Measurements from ENCODE around the gene ADRB1. TPM values are rescaled to one million over a fixed set of nuclear protein-coding genes. Genes with fewer than 3 reads are reported as not detected.

The ADRB1 gene
- total RNA-seq, 2 experiments from 2014 or later, result 0.57 to 0.88 TPM

DNA sequence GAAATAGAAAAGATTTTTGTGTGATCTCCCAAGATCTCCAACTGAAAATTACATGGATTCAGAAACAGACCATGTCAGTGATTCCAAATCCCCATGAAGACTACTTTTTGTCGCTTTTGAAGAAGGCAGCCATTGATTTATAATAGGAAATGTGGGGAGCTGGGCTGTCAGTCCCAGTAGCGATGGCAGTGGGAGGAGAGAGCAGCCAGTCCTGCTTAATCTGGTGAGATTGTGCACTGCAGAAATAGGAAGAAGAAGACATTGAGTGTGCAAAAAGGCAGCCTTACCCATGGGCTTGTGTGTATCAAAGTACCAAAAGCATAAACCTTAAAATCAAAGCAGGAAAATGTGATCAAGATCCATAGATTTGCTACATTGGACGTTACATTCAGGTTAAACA is 4.8 kb downstream of the ADRB1 start:
- ChIA-PET CTCF (no interaction called here), POLR2A (no interaction called here)

DNA sequence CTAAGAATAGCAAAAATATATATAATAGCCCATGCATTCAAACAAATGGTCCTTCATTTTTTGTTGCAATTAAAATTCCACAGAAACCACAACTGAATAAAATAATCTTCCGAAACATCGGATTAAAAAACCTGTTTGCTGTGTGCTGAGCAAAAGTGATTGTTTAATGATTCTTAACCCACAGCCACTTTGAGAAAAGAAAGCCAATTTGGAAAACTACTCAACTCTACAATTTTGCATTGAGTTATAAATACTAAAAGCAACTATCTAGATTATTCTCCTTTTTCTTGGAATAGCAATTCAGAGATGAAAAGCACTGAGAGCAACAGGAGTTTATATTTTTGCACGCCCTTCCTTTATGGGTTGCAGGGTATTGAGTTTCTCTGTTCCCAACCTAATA is 8.0 kb downstream of the ADRB1 start:
- POLR2A ChIA-PET, result no interaction called here
- CTCF ChIA-PET, result no interaction called here

DNA sequence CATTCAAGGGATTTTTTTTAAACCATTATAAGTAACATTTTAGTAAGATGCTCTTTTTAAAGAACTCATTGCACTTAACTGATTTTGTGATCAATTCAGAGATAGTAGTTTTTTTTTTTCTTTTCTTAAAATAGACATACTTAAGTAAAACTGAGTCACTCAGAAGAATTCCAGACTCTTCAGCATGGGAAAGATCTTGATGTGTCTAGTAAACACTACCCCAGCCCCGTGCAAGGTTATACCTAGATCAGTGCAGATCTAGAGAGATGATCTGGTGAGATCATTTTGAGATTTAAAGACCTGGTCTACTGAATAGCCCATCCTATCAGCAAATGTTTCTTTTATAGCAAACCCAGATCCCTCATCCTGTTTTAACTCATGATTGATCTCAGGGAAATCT is 8.6 kb downstream of the ADRB1 start:
- ChIA-PET CTCF (no interaction called here), POLR2A (no interaction called here)

DNA sequence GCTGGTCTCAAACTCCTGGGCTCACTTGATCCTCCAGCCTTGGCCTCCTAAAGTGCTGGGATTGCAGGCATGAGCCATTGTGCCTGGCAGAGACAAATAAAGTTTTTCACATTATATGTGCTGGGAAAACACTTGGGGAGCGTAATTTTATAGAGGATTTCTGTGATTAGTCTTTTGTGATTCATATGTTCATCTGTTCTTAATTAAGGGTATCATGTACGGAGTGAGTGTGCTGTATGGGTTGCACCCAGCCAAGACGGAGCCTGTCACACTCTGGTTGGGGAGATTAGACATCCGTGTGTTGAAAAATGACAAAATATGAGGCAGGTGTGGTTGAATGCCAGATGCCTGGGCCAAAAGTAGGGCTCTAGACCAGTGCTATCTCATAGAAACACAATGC is 10.3 kb downstream of the ADRB1 start:
- ChIA-PET CTCF (no interaction called here), POLR2A (no interaction called here)

DNA sequence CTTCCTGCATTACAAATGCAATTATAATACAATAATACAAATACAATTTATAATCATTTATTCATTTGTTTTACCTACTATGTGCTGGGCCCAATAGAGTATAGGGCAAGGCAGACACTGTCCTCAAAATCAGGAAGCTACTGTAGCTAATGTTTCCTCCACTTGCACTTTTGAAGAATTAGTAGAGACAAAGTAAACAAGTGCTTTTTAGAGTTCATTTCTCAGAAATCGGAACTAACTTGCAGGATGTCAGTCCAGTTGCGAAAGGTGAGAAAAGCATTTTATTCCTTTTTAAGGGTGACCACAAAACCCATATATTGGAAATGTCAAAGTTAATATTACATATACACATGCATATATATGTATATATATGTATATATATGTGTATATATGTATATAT is 14.2 kb downstream of the ADRB1 start:
- ChIA-PET CTCF (interaction anchor here (1.2 kb wide), 1 partner anchor 23 kb away, joined by 3 read pairs; no protein-coding TSS in a partner anchor), POLR2A (no interaction called here)

DNA sequence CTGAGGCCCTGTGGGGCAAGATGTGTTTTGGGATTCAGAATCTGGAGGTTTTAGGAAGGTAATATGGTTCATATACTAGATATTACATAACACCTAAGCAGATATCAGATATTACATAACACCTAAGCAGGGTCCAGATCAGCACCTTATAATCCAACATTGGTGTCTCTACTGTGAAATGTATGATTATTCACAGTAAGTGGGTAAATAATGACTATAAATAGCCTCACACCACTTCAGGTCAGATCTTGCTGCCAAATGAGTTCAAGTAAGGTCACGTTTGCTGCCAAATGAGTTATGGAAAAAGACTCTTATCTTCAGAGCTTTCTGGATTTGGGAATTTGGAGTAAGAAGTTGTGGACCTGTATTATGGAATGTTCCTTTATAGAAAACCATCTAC is 14.6 kb downstream of the ADRB1 start:
- ChIA-PET POLR2A (no interaction called here), CTCF (interaction anchor here (1.2 kb wide), 1 partner anchor 23 kb away, joined by 3 read pairs; no protein-coding TSS in a partner anchor)

DNA sequence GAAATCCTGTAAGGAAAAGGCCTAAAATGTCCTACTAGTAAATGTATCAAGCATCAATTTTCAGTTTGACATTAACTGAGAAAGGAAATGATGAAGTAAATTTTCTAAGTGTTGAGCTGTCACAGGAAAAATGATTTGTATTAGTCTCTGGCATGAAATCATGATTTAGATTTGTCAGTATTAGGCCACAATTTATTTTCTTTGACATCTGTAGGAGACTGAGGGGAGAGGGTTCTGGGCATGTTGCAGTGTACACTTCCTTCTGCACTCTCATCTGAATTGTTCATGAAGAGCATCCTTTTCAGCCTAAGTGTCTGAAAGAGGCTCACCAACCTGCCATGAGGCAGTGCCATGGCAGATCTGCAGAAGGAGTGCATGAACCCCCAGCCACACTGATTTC is 15.9 kb downstream of the ADRB1 start:
- CTCF ChIA-PET, result interaction anchor here (0.6 to 0.7 kb wide), 2 partner anchors 20 to 146 kb away, joined by 3 to 4 read pairs; no protein-coding TSS in a partner anchor
- POLR2A ChIA-PET, result no interaction called here

DNA sequence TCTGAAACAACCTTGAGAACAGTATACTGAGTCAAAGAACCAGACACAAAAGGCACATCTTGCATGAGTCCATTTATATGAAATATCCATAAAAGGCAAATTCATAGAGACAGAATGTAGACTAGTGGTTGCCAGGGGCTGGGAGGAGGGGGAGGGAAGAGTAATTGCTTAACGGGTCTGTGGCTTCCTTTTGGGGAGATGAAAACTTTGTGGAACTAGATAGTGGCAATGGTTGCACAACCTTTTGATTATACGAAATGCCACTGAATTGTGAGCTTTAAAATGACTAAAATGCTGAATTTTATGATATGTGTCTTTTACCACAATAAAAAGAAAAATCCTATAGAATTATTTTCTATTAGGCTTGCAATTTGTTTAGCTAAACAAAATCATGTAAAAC is 16.8 kb downstream of the ADRB1 start:
- ChIA-PET POLR2A (no interaction called here), CTCF (interaction anchor here (0.6 kb wide), 1 partner anchor 112 kb away, joined by 3 read pairs; no protein-coding TSS in a partner anchor)

DNA sequence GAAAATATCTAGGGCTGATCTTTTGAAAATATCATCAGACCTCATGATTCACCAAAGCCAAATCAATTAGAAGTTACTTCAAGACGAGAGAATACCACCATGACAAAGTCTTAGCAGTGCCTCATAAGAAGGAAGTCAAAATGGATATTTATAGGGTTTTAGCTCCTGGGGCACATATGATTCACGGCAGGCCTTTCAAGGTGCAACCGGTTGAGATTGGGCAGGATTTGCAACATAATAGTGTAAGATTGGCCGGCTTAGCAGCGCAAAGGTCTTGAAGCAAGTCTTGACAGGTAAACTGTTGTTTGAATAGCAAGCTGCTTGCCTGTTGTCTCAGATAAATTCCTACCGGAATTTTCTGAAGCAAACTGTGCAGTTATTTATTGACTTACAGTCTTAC is 17.5 kb downstream of the ADRB1 start:
- CTCF ChIA-PET, result no interaction called here
- POLR2A ChIA-PET, result no interaction called here

DNA sequence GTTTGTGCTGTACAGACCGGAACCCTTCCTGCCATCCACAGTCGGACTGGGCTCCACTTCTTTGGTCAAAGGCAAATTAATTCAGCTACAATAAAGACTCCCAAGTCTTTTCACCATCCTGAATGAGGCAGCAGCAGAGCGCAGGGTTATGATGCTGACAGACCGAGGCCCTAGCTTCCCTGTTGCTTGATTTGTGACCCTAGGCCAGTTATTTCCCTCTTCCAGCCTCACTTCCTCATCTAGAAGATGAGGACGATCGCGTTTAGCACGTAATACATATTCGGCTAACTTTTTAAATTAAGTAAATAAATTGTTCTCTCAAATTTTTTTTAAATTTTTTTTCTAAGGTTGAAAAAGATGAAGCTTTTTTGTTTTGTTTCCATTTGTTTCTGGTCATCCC is 18.1 kb downstream of the ADRB1 start:
- ChIA-PET CTCF (no interaction called here), POLR2A (no interaction called here)

DNA sequence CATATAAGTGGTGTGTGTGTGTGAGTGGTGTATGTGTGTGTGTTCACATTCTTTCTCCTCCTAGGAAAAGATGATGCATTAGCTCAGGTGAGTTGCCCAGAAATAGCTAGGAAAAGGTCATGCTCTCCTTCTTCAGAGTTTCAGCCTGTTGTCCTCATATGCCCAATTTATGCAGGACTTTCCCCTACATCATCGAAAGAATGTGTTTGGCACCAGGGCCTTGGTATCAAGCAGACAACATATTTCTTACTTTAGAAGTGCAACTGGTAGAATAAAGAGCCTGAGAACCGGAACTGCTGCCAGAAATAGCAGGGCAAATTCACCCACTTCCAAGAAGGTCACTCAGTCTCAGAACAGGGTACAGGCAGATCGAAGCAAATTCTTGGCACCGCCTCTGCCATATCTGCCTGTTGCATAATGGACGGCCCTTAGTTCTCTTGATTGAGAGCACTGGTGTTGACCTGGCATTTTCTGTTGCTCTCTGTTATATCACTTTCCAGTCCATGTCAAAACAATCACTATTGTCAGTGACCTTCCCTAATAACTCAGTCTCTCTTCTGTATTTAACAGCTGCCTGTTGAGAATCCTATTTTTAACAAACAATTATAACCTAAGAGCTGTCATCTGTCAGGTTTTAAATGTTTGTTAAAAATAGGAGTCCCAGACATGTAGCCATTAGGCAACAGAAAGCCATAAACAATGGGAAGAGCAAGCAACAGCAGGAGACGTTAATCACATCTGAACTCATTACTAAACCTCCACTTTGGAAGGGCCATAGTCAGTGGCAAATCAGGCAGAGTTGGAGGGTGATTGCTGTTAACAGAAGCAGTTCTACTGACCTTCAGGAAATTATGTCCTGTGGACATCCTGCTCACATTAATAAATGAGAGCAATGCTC is 20.7 kb downstream of the ADRB1 start:
- ChIA-PET POLR2A (interaction anchor here (0.6 kb wide), 1 partner anchor 74 kb away, joined by 13 read pairs; no protein-coding TSS in a partner anchor), CTCF (no interaction called here)

DNA sequence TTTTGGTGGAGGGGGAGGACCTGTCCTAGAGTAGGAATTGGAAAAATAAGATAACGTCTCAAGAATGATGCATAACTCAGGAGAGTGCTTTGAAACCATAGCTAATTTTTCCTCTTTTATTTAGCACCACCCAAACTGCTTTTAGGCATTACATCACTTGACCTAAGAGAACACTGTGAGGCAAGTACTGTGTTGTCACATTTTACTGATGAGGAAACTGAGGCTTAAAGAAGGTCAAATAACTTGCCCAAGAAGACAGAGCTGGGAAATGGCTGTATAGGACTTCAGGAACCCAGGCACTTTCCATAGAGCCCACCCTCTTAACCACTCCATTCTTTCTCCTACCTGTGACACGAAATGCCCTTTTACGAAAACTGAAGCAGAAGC is 21.4 kb downstream of the ADRB1 start:
- ChIA-PET CTCF (no interaction called here), POLR2A (interaction anchor here (0.6 kb wide), 1 partner anchor 73 kb away, joined by 13 read pairs; no protein-coding TSS in a partner anchor)

DNA sequence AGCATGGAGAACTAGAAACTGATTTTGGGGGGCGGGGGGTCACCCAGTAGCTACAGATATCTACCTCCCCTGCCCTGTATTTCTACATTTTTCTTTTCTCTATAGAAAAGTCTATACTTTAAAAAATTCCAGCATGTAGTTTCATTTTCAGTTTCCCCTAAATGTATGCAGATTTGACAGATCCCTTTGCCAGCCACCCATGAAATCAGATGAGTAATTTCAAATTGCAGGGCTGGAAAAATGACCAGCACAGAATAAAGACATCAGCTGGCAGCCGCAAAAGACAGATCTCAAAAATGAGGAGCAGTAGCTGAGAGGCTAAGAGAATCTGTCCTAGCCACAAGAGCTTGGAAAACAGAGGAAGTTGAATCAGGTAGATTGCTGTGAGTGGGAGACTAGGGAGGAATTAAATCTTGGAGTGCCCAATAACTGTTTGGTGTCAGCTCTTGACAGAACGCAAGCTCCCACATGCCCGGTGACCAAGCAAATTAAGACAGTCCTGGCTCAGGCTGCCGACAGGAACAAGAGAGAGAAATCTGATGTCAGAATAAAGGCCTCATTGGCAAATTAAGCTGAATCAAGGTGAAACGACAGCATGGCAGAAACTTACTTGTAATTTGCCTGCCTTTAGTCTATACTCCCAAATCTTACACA is 24.5 kb downstream of the ADRB1 start:
- POLR2A ChIA-PET, result no interaction called here

DNA sequence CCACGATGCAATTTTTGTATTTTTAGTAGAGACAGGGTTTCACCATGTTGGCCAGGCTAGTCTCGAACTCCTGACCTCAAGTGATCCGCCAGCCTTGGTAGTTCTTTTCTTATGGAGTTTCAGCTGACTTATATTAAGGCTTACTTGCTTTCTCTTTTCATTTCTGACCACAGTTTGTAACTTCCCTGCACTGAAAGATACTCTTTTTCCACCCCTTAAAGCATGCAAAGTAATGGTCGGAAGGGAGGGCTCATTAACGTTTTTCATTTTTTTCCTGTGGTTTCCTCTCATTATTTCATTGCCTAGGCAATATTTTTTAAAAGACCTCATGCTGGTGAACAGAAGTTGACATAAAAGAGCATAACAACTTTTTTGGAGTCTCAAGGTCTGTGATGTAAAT is 27.0 kb downstream of the ADRB1 start:
- POLR2A ChIA-PET, result no interaction called here
- CTCF ChIA-PET, result no interaction called here

More for the DNA sequence above, 24.5 kb downstream of the ADRB1 start:
- CTCF ChIA-PET, result interaction anchor here (0.9 to 1.2 kb wide), 2 partner anchors 35 to 114 kb away, joined by 3 read pairs; no protein-coding TSS in a partner anchor

DNA sequence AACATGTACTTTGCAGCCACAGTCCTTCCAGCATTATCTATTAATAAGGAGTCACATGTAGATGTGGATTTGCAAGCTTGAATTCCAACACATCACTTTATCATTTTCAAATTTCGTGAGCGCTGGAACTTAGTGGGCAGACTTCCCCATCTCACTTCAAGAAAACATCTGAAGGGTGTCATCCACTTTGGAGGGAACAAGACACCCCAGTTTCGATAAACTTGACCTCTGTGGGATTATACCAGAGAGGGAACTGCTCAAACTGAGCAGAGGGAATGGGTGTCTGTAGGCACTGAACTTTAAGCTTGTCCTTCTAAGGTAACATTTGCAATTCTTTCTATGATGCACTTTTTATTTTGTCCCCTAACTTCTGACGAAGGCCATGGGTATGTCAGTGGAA is 27.5 kb downstream of the ADRB1 start:
- POLR2A ChIA-PET, result no interaction called here
- CTCF ChIA-PET, result no interaction called here

DNA sequence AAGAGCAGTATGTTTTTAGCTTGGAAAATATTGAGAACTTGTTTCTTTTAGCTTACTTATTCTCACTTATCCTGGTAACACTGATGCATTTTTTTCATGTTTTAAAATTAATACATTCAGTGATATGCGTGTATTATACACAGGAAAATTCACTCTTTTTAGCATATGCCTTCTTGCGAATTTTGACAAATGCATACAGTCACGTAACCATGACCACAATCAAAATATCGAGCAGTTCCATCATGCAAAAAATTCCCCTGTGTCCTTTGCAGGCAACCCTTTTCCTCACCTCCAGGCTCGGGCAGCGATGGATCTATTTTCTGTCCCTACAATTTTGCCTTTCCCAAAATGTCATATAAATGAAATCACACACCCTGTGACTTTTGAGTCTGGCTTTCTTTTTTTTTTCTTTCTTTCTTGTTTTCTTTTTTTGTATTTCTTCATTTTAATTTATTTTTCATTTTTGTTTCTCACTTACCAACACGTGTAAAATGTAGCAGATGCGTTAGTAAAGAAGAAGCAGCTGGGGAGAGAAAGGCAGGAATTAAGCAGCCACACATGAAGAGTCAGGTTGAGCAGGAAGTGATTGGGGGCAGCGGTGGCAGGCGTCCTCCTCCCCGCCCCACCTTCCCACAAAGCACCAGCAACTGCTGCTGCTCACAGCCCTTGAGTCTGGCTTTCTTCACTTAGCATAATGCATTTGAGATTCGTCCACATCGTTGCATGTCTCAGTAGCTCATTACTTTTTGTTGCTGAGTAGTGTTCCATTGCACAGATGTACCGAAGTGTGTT is 29.9 kb downstream of the ADRB1 start:
- POLR2A ChIA-PET, result no interaction called here
- CTCF ChIA-PET, result no interaction called here

DNA sequence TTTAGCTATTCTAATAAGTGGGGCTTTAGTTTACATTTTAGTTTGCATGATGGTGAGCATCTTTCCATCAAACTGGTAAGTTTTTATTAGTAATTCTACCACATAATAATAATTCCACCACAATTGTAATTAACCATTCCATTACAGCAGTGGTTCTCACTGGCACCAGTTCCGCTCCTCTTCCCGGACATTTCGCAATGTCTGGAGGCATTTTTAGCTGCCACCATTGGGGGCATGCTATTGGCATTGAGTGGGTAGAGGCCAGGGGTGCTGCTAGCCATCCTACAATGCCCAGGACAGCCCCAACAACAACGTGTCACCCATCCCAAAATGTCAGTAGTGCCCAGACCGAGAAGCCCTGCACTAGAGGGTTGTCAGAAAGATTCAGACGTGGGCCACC is 31.4 kb downstream of the ADRB1 start:
- ChIA-PET POLR2A (no interaction called here), CTCF (no interaction called here)

DNA sequence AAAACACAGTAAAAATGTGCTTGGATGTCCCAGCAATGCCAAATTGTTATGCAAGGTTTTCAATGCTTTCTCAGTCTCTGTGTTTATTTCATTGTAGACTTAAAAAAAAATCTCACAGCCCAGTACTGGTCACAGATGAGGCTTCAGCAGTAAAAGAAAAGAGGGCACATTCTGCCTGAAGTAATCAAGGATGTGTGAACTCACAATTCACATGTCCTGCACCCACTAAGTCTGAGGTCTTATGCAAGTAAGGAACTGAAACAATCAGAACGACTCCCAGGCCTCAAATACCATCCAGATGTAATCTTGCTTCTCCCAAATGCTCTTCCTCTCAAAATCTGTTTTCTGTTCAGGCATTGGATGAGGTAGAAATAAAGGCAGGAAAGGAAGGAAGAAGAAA is 33.7 kb downstream of the ADRB1 start:
- CTCF ChIA-PET, result no interaction called here
- POLR2A ChIA-PET, result no interaction called here

DNA sequence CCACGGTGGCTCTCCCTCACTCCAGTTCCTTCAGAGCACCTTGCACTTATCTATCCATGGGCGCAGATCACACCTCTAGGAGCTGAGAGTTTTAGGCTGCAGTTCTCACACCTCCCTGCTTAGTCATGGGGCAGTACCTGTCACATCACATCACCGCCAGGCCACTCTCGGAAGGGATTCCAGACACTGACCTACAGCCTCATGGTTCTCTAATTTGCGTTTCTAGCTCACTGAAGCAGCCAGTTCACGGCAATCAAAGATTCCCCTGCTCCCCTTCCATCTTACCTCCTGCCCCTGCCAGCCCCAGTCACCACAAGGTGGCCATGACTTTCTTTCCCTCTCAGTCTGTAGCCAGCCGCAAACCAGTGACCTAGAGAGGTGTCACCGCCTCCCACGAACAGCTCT is 34.2 kb downstream of the ADRB1 start:
- POLR2A ChIA-PET, result no interaction called here
- CTCF ChIA-PET, result no interaction called here

DNA sequence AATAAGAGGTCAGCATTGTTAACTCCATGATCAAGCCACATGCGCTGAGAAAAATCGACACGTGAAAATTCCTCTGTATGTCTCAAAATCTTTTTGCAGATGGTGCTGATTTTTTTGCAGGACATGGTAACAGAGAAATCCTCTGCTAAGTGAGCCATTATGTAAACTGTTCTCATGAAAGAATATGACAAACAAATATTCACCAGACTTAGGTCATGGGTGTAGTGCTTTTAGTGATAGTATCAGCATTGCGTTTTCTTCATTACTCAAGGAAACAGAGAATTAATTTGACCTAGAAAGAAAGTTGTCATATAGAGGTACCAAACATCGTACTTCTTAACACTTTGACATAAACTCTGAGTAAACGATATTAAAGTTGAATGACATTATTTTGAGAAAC is 34.7 kb downstream of the ADRB1 start:
- CTCF ChIA-PET, result no interaction called here
- POLR2A ChIA-PET, result no interaction called here

Measured in activated CD8-positive, alpha-beta memory T cell treated with anti-CD3 and anti-CD28 coated beads for 36 hours (primary cell).